ENCODE results near the gene COPZ2. TPM values are rescaled to one million over a fixed set of nuclear protein-coding genes. Genes with fewer than 3 reads are reported as not detected.

The COPZ2 gene
- total and polyA plus RNA-seq, 8 donors: 18.8 to 48.6 (median 24.2) TPM

DNA sequence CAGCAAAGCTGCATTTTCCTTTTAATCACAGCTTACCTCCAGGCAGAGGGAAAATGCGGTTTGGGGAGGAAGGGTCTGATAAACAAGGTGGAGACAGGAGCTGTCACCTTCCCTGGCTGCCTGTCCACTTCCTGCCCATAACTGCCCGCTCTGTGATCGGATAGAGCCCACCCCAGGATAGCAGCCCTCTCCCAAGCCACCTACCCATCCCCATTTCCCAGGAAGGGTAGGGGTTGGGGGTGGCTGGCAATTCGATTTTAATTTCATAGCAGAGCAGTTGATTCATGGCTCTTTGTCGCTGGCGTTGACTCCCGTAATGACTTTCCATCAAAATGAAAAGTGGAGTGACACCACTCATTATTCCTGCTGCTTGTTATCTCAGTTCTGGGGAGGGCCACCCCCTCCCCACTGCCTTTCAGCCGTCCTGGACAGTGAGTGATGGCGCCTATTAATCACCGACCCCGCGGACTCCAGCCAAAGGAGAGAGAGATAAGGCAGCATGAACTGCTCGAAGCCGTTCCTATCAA, 55.4 kb downstream of the COPZ2 start:
- peaks cover 0 to 84% of the 10 kb centered on the region in 2 donors for H3K36me3 ChIP-seq
- H3K4me1 ChIP-seq: peaks cover 0 to 21% of the 10 kb centered on the region in 2 donors
- DNase-seq (no peak), ATAC-seq (no peak)
- H3K27me3 ChIP-seq: no peaks in the 10 kb centered on the region
- no peak overlapping the region for H3K4me3 ChIP-seq
- intact Hi-C loops (cut with DNase I): no loop called here
- TF ChIP-seq, protein P1, sequence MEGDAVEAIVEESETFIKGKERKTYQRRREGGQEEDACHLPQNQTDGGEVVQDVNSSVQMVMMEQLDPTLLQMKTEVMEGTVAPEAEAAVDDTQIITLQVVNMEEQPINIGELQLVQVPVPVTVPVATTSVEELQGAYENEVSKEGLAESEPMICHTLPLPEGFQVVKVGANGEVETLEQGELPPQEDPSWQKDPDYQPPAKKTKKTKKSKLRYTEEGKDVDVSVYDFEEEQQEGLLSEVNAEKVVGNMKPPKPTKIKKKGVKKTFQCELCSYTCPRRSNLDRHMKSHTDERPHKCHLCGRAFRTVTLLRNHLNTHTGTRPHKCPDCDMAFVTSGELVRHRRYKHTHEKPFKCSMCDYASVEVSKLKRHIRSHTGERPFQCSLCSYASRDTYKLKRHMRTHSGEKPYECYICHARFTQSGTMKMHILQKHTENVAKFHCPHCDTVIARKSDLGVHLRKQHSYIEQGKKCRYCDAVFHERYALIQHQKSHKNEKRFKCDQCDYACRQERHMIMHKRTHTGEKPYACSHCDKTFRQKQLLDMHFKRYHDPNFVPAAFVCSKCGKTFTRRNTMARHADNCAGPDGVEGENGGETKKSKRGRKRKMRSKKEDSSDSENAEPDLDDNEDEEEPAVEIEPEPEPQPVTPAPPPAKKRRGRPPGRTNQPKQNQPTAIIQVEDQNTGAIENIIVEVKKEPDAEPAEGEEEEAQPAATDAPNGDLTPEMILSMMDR (IDR thresholded peaks at IDR 0.05): no peak
- no peak overlapping the region for H3K27ac ChIP-seq
- H3K9me3 ChIP-seq: no peaks in the 10 kb centered on the region

DNA sequence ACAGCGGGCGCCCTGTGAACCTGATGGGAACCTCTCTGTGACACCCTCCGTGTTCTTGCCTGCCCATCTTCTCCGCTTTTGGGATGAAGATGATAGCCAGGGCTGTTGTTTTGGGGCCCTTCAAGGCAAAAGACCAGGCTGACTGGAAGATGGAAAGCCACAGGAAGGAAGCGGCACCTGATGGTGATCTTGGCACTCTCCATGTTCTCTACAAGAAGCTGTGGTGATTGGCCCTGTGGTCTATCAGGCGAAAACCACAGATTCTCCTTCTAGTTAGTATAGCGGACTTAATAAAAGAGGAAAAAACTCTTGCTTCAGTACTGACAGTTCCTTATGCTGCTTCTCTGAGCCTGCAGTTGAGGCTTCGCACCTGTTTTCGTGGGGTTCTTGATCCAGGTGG, 56.1 kb downstream of the COPZ2 start:
- H3K4me1 ChIP-seq: peaks cover 0 to 21% of the 10 kb centered on the region in 2 donors
- intact Hi-C loops (cut with DNase I): no loop called here
- ATAC-seq (no peak), DNase-seq (no peak)
- H3K36me3 ChIP-seq: peaks cover 0 to 91% of the 10 kb centered on the region in 2 donors
- no peaks in the 10 kb centered on the region for H3K9me3 ChIP-seq
- TF ChIP-seq, protein P1 (IDR thresholded peaks at IDR 0.05): no peak
- no peaks in the 10 kb centered on the region for H3K27me3 ChIP-seq
- no peak overlapping the region for H3K4me3 ChIP-seq
- H3K27ac ChIP-seq: no peak overlapping the region

GRCh38 chr17:47980541-47980940, 57.1 kb downstream of the COPZ2 start:
- Histone ChIP-seq H3K36me3 (peaks cover 0 to 100% of the 10 kb centered on the region in 2 donors), H3K27ac (no peak overlapping the region), H3K4me3 (no peak overlapping the region), H3K4me1 (peaks cover 0 to 21% of the 10 kb centered on the region in 2 donors), H3K9me3 (no peaks in the 10 kb centered on the region), H3K27me3 (no peaks in the 10 kb centered on the region)
- no peak for DNase-seq
- ATAC-seq: no peak
- intact Hi-C loops (cut with DNase I): no loop called here
- TF ChIP-seq, protein P1 (IDR thresholded peaks at IDR 0.05): no peak

GRCh38 chr17:47978324-47978723, 59.3 kb downstream of the COPZ2 start:
- DNase-seq (peak in 1 of 4 donors; percentile 65), ATAC-seq (peak; percentile 79)
- Histone ChIP-seq H3K4me1 (peaks cover 0 to 21% of the 10 kb centered on the region in 2 donors), H3K27ac (no peak overlapping the region), H3K27me3 (no peaks in the 10 kb centered on the region), H3K36me3 (peaks cover 0 to 100% of the 10 kb centered on the region in 2 donors), H3K4me3 (no peak overlapping the region), H3K9me3 (no peaks in the 10 kb centered on the region)
- intact Hi-C loops (cut with DNase I): no loop called here
- TF ChIP-seq, protein P1 (IDR thresholded peaks at IDR 0.05): peak; percentile 48 to 75

Small RNA genes within 50 kb of the gene (microRNA-seq; reads per million reads assigned to microRNA genes)
- gene MIR152: 277 to 718 reads per million in 2 donors

Other genes with a start within 250 kb of the COPZ2 start
- gene OSBPL7, start 216.0 kb downstream of the COPZ2 start, total RNA-seq: 10 to 100 TPM; 20.3 to 36.4 TPM
- gene OSBPL7, start 216.0 kb downstream of the COPZ2 start, polyA plus RNA-seq (ENCODE audit: insufficient read length in 6 of 6): 10 to 100 TPM; 14.3 to 21.4 (median 17.6) TPM
- 10 to 100 TPM; 26.2 to 27.3 TPM for gene MRPL10, start 206.3 kb downstream of the COPZ2 start, total RNA-seq
- 10 to 100 TPM; 46.6 to 55.7 (median 51.2) TPM for gene MRPL10, start 206.3 kb downstream of the COPZ2 start, polyA plus RNA-seq (ENCODE audit: insufficient read length in 6 of 6)
- gene LRRC46, start 206.1 kb downstream of the COPZ2 start, total RNA-seq: 1 to 10 TPM in 1 of 2 donors, under 1 TPM in 1; 0.44 to 6.7 TPM
- gene LRRC46, start 206.1 kb downstream of the COPZ2 start, polyA plus RNA-seq (ENCODE audit: insufficient read length in 6 of 6): 10 to 100 TPM in 3 of 6 donors, 1 to 10 TPM in 3; 2.4 to 16.5 (median 9.9) TPM
- 10 to 100 TPM; 26.4 to 33.1 TPM for gene SCRN2, start 196.5 kb downstream of the COPZ2 start, total RNA-seq
- gene SCRN2, start 196.5 kb downstream of the COPZ2 start, polyA plus RNA-seq (ENCODE audit: insufficient read length in 6 of 6): 10 to 100 TPM; 36.5 to 47.7 (median 43.4) TPM
- gene SP6, start 186.6 kb downstream of the COPZ2 start, total RNA-seq: 1 to 10 TPM in 1 of 2 donors, under 1 TPM in 1; 0.79 to 1.5 TPM
- gene SP6, start 186.6 kb downstream of the COPZ2 start, polyA plus RNA-seq (ENCODE audit: insufficient read length in 6 of 6): 1 to 10 TPM; 4.1 to 6.7 (median 4.9) TPM
- gene SP2, start 141.6 kb downstream of the COPZ2 start, total RNA-seq: 10 to 100 TPM; 14.2 to 15.2 TPM
- 10 to 100 TPM; 21.2 to 23.0 (median 22.2) TPM for gene SP2, start 141.6 kb downstream of the COPZ2 start, polyA plus RNA-seq (ENCODE audit: insufficient read length in 6 of 6)
- gene PNPO, start 96.2 kb downstream of the COPZ2 start, total RNA-seq: 10 to 100 TPM; 36.4 to 40.0 TPM
- 10 to 100 TPM; 10.7 to 14.4 (median 11.9) TPM for gene PNPO, start 96.2 kb downstream of the COPZ2 start, polyA plus RNA-seq (ENCODE audit: insufficient read length in 6 of 6)
- gene PRR15L, start 79.9 kb downstream of the COPZ2 start, total RNA-seq: 10 to 100 TPM; 39.1 to 56.2 TPM
- 10 to 100 TPM; 28.2 to 43.3 (median 40.0) TPM for gene PRR15L, start 79.9 kb downstream of the COPZ2 start, polyA plus RNA-seq (ENCODE audit: insufficient read length in 6 of 6)
- gene CDK5RAP3, start 66.7 kb downstream of the COPZ2 start, total RNA-seq: 100 to 1,000 TPM; 144 to 149 TPM
- gene CDK5RAP3, start 66.7 kb downstream of the COPZ2 start, polyA plus RNA-seq (ENCODE audit: insufficient read length in 6 of 6): 100 to 1,000 TPM; 136 to 182 (median 166) TPM
- 100 to 1,000 TPM; 165 to 173 TPM for gene NFE2L1, start 10.6 kb upstream of the COPZ2 start, total RNA-seq
- 100 to 1,000 TPM in 5 of 6 donors, 10 to 100 TPM in 1; 92.1 to 123 (median 111) TPM for gene NFE2L1, start 10.6 kb upstream of the COPZ2 start, polyA plus RNA-seq (ENCODE audit: insufficient read length in 6 of 6)
- 10 to 100 TPM; 43.0 to 53.8 TPM for gene CBX1, start 63.7 kb upstream of the COPZ2 start, total RNA-seq
- 100 to 1,000 TPM; 161 to 213 (median 169) TPM for gene CBX1, start 63.7 kb upstream of the COPZ2 start, polyA plus RNA-seq (ENCODE audit: insufficient read length in 6 of 6)
- 10 to 100 TPM; 21.5 to 32.4 TPM for gene SNX11, start 70.0 kb upstream of the COPZ2 start, total RNA-seq
- 10 to 100 TPM; 12.2 to 16.5 (median 13.2) TPM for gene SNX11, start 70.0 kb upstream of the COPZ2 start, polyA plus RNA-seq (ENCODE audit: insufficient read length in 6 of 6)